ENCODE measurements around the gene NDUFC1.
"Not testable (repeated sequence)": the region's sequence is repeated elsewhere in the genome, so short reads cannot be mapped to it uniquely, and the experiment has no call there.

The NDUFC1 gene

DNA sequence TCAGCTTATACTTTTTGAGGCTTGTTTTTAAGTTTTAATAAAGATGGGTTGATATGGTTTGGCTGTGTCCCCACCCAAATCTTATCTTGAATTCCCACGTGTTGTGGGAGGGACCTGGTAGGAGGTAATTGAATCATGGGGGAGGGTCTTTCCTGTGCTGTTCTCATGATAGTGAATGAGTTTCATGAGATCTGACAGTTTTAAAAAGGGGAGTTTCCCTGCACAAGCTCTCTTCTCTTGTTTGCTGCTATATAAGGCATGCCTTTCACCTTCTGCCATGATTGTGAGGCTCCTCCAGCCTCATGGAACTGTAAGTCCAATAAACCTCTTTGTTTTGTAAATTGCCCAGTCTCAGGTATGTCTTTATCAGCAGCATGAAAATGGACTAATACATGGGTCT, 19.8 kb upstream of the NDUFC1 start:
- H3K4me1 ChIP-seq (ENCODE audit: control insufficient read depth, insufficient read depth, low read depth, low read length); H3K18ac ChIP-seq (ENCODE audit: low read depth in 1 of 2, low read length in 2 of 2); H2AFZ ChIP-seq (ENCODE audit: low read depth, low read length); H3K4me3 ChIP-seq (ENCODE audit: insufficient read depth in 1 of 2, low read depth in 1 of 2, low read length in 2 of 2); DNase-seq; H2BK12ac ChIP-seq (ENCODE audit: low read length in 2 of 2); H3K4me2 ChIP-seq (ENCODE audit: low read length, poor library complexity, severe bottlenecking); H3K9me3 ChIP-seq (ENCODE audit: control insufficient read depth, low read length); H3K14ac ChIP-seq (ENCODE audit: low read length in 2 of 2); H3K23ac ChIP-seq (ENCODE audit: low read length in 2 of 2); H2BK15ac ChIP-seq (ENCODE audit: low read depth, poor library complexity, severe bottlenecking); H4K91ac ChIP-seq (ENCODE audit: low read length); H2BK120ac ChIP-seq (ENCODE audit: low read depth, low read length); H3K4ac ChIP-seq (ENCODE audit: low read depth in 1 of 2, low read length in 2 of 2); H3K27ac ChIP-seq (ENCODE audit: low read length, poor library complexity, severe bottlenecking); H3K36me3 ChIP-seq (ENCODE audit: control insufficient read depth in 1 of 2, insufficient read depth in 2 of 2, low read depth in 1 of 2, low read length in 2 of 2); H3K79me1 ChIP-seq (replicated peaks; ENCODE audit: low read length, poor library complexity, severe bottlenecking); H3K9ac ChIP-seq (ENCODE audit: low read length); H2AK5ac ChIP-seq (ENCODE audit: low read length, severe bottlenecking); H2BK5ac ChIP-seq (ENCODE audit: low read depth, low read length, poor library complexity, severe bottlenecking); H4K8ac ChIP-seq (ENCODE audit: low read length); H3K27me3 ChIP-seq (ENCODE audit: control insufficient read depth in 1 of 2, insufficient read depth in 1 of 2, low read length in 2 of 2): not testable (repeated sequence)
- whole genome bisulfite sequencing: 93% methylated on average over 1 of the region's 1 CpG

DNA sequence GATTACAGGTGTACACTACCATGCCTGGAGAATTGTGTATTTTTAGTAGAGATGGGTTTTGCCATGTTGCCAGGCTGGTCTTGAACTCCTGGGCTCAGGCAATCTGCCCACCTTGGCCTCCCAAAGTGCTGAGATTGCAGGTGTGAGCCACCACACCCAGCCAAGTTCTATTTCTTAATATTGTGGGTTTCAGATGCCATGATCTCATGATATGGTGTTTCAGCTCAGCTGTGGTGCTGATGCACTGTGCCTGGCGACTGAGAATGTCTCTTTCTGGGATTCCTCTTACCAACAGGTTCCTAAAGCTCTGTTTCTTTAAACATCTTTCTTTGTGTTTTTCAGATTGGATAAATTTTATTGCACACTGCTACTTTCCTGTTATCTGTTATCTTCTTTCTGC, 17.3 kb upstream of the NDUFC1 start:
- Histone ChIP-seq H4K91ac (ENCODE audit: low read length) (no peak overlapping the region), H3K4me1 (ENCODE audit: control insufficient read depth, insufficient read depth, low read depth, low read length) (peaks cover 7% of the 10 kb centered on the region)
- 100% methylated on average over 1 of the region's 1 CpG for WGBS

DNA sequence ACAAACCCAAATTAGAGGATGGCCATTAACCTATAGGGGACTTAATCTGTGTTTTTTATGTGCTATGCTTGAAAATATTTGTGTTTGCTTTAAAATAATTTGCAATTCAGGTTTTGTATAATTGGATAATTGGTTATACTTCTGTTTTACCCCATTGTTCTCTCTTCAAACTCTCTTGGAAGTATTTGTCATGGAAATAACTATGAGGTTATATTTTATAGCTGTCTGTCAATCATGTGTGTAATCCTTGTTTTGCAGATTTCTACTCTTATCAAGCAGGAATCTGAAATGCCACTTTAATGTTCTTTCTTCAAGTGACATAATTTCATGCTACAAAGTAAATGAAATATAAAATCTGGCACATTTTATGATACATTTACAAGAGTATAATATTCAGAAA, 15.4 kb upstream of the NDUFC1 start:
- DNase-seq: no peak
- Histone ChIP-seq H3K27ac (ENCODE audit: low read length, poor library complexity, severe bottlenecking) (no peak overlapping the region), H2AFZ (ENCODE audit: low read depth, low read length) (no peak overlapping the region), H3K14ac (ENCODE audit: low read length in 2 of 2) (no peak overlapping the region), H3K4me1 (ENCODE audit: control insufficient read depth, insufficient read depth, low read depth, low read length) (peaks cover 5% of the 10 kb centered on the region), H3K79me1 (replicated peaks; ENCODE audit: low read length, poor library complexity, severe bottlenecking) (no peaks in the 10 kb centered on the region), H2BK120ac (ENCODE audit: low read depth, low read length) (no peak overlapping the region), H4K91ac (ENCODE audit: low read length) (no peak overlapping the region), H3K18ac (ENCODE audit: low read depth in 1 of 2, low read length in 2 of 2) (no peak overlapping the region), H3K9ac (ENCODE audit: low read length) (no peak overlapping the region), H3K9me3 (ENCODE audit: control insufficient read depth, low read length) (no peaks in the 10 kb centered on the region), H3K27me3 (ENCODE audit: control insufficient read depth in 1 of 2, insufficient read depth in 1 of 2, low read length in 2 of 2) (no peaks in the 10 kb centered on the region), H2BK5ac (ENCODE audit: low read depth, low read length, poor library complexity, severe bottlenecking) (no peak overlapping the region), H4K8ac (ENCODE audit: low read length) (no peak overlapping the region), H2BK12ac (ENCODE audit: low read length in 2 of 2) (no peak overlapping the region), H3K4me2 (ENCODE audit: low read length, poor library complexity, severe bottlenecking) (no peak overlapping the region), H2BK15ac (ENCODE audit: low read depth, poor library complexity, severe bottlenecking) (no peak overlapping the region), H3K36me3 (ENCODE audit: control insufficient read depth in 1 of 2, insufficient read depth in 2 of 2, low read depth in 1 of 2, low read length in 2 of 2) (peaks cover 0 to 6% of the 10 kb centered on the region in 2 experiments), H3K23ac (ENCODE audit: low read length in 2 of 2) (no peak overlapping the region), H3K4ac (ENCODE audit: low read depth in 1 of 2, low read length in 2 of 2) (no peak overlapping the region), H2AK5ac (ENCODE audit: low read length, severe bottlenecking) (no peak overlapping the region), H3K4me3 (ENCODE audit: insufficient read depth in 1 of 2, low read depth in 1 of 2, low read length in 2 of 2) (no peak overlapping the region)

More for the DNA sequence above, 17.3 kb upstream of the NDUFC1 start:
- no peak overlapping the region for H3K27ac ChIP-seq (ENCODE audit: low read length, poor library complexity, severe bottlenecking)
- no peaks in the 10 kb centered on the region for H3K27me3 ChIP-seq (ENCODE audit: control insufficient read depth in 1 of 2, insufficient read depth in 1 of 2, low read length in 2 of 2)
- H3K36me3 ChIP-seq (ENCODE audit: control insufficient read depth in 1 of 2, insufficient read depth in 2 of 2, low read depth in 1 of 2, low read length in 2 of 2): peaks cover 0 to 3% of the 10 kb centered on the region in 2 experiments
- no peak overlapping the region for H2BK15ac ChIP-seq (ENCODE audit: low read depth, poor library complexity, severe bottlenecking)
- no peaks in the 10 kb centered on the region for H3K9me3 ChIP-seq (ENCODE audit: control insufficient read depth, low read length)
- no peak overlapping the region for H3K23ac ChIP-seq (ENCODE audit: low read length in 2 of 2)
- no peak overlapping the region for H3K9ac ChIP-seq (ENCODE audit: low read length)
- no peak overlapping the region for H3K18ac ChIP-seq (ENCODE audit: low read depth in 1 of 2, low read length in 2 of 2)
- H2BK12ac ChIP-seq (ENCODE audit: low read length in 2 of 2): no peak overlapping the region
- no peaks in the 10 kb centered on the region for H3K79me1 ChIP-seq (replicated peaks; ENCODE audit: low read length, poor library complexity, severe bottlenecking)
- no peak for DNase-seq
- no peak overlapping the region for H3K4me2 ChIP-seq (ENCODE audit: low read length, poor library complexity, severe bottlenecking)
- no peak overlapping the region for H3K14ac ChIP-seq (ENCODE audit: low read length in 2 of 2)
- H2AFZ ChIP-seq (ENCODE audit: low read depth, low read length): no peak overlapping the region
- H2BK5ac ChIP-seq (ENCODE audit: low read depth, low read length, poor library complexity, severe bottlenecking): no peak overlapping the region
- no peak overlapping the region for H2AK5ac ChIP-seq (ENCODE audit: low read length, severe bottlenecking)
- no peak overlapping the region for H4K8ac ChIP-seq (ENCODE audit: low read length)
- H3K4me3 ChIP-seq (ENCODE audit: insufficient read depth in 1 of 2, low read depth in 1 of 2, low read length in 2 of 2): no peak overlapping the region
- H2BK120ac ChIP-seq (ENCODE audit: low read depth, low read length): no peak overlapping the region
- H3K4ac ChIP-seq (ENCODE audit: low read depth in 1 of 2, low read length in 2 of 2): no peak overlapping the region

DNA sequence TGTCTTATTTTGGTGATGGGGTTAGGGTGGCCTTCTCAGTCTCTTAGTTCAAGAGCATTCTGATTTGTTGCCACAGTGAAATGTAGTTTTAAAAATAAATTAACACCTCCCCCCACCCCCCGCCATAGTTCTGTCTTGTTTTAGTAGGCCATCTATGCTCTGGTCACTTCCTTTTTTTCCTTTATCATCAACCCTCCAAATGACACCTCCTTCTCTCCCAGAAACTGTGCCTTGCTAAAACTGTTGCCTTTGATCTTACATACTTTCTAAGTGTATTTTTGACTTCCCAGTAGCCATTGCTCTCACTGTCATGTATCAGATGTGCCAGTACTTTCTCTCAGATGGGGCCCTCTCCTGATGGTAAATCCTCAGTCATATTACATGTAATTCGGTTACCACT, 14.5 kb upstream of the NDUFC1 start:
- Histone ChIP-seq H2AK5ac (ENCODE audit: low read length, severe bottlenecking) (no peak overlapping the region), H4K8ac (ENCODE audit: low read length) (no peak overlapping the region), H3K4me3 (ENCODE audit: insufficient read depth in 1 of 2, low read depth in 1 of 2, low read length in 2 of 2) (no peak overlapping the region), H2BK120ac (ENCODE audit: low read depth, low read length) (no peak overlapping the region), H3K9me3 (ENCODE audit: control insufficient read depth, low read length) (no peaks in the 10 kb centered on the region), H4K91ac (ENCODE audit: low read length) (no peak overlapping the region), H3K23ac (ENCODE audit: low read length in 2 of 2) (no peak overlapping the region), H3K4me1 (ENCODE audit: control insufficient read depth, insufficient read depth, low read depth, low read length) (peaks cover 7% of the 10 kb centered on the region), H3K9ac (ENCODE audit: low read length) (no peak overlapping the region), H2AFZ (ENCODE audit: low read depth, low read length) (no peak overlapping the region), H3K18ac (ENCODE audit: low read depth in 1 of 2, low read length in 2 of 2) (no peak overlapping the region), H3K27ac (ENCODE audit: low read length, poor library complexity, severe bottlenecking) (no peak overlapping the region), H3K27me3 (ENCODE audit: control insufficient read depth in 1 of 2, insufficient read depth in 1 of 2, low read length in 2 of 2) (no peaks in the 10 kb centered on the region), H3K79me1 (replicated peaks; ENCODE audit: low read length, poor library complexity, severe bottlenecking) (no peaks in the 10 kb centered on the region), H2BK12ac (ENCODE audit: low read length in 2 of 2) (no peak overlapping the region), H3K36me3 (ENCODE audit: control insufficient read depth in 1 of 2, insufficient read depth in 2 of 2, low read depth in 1 of 2, low read length in 2 of 2) (peaks cover 0 to 6% of the 10 kb centered on the region in 2 experiments), H3K14ac (ENCODE audit: low read length in 2 of 2) (no peak overlapping the region), H3K4me2 (ENCODE audit: low read length, poor library complexity, severe bottlenecking) (no peak overlapping the region), H3K4ac (ENCODE audit: low read depth in 1 of 2, low read length in 2 of 2) (no peak overlapping the region), H2BK5ac (ENCODE audit: low read depth, low read length, poor library complexity, severe bottlenecking) (no peak overlapping the region), H2BK15ac (ENCODE audit: low read depth, poor library complexity, severe bottlenecking) (no peak overlapping the region)
- DNase-seq: no peak
- WGBS: 100% methylated on average over 1 of the region's 2 CpGs
